Activated CD4-positive, alpha-beta memory T cell treated with anti-CD3 and anti-CD28 coated beads for 36 hours (primary cell): Measurements from ENCODE around the gene KRTAP12-2. TPM values are rescaled to one million over a fixed set of nuclear protein-coding genes. Genes with fewer than 3 reads are reported as not detected.
"Not testable (repeated sequence)": the region's sequence is repeated elsewhere in the genome, so short reads cannot be mapped to it uniquely, and the experiment has no call there.

Experiments
- CTCF ChIA-PET: fragments of 350-600 bp; sonication (Branson Sonifier 250); formaldehyde crosslinking; loops from one replicate; lab custom pipeline; 2021; ENCODE audit warnings: antibody characterized with exemption, inconsistent platforms; lab: Charles Lee
- POLR2A ChIA-PET: fragments of 350-600 bp; sonication (Branson Sonifier 250); formaldehyde crosslinking; loops from one replicate; lab custom pipeline; 2021; ENCODE audit warnings: antibody characterized with exemption; lab: Charles Lee
- DNase-seq: peaks from one replicate; pipeline ENCODE4 v3.0.0-alpha.2; 2020
- H3K27ac Mint-ChIP-seq: one replicate; pipeline ENCODE4 v1.8.0; 2021; ENCODE audit warnings: mixed read lengths
- H3K27me3 Mint-ChIP-seq: one replicate; pipeline ENCODE4 v1.8.0; 2021; ENCODE audit warnings: mixed read lengths
- H3K36me3 Mint-ChIP-seq: one replicate; pipeline ENCODE4 v1.8.0; 2021; ENCODE audit warnings: mixed read lengths
- H3K4me1 Mint-ChIP-seq: one replicate; pipeline ENCODE4 v1.8.0; 2021; ENCODE audit warnings: low read depth, mixed read lengths
- H3K4me3 Mint-ChIP-seq: one replicate; pipeline ENCODE4 v1.8.0; 2021; ENCODE audit warnings: mild to moderate bottlenecking, mixed read lengths
- H3K9me3 Mint-ChIP-seq: one replicate; pipeline ENCODE4 v1.8.0; 2021; ENCODE audit warnings: mixed read lengths
- intact Hi-C: fragments of 100-400 bp; cut with micrococcal nuclease; formaldehyde crosslinking; loops from one replicate; pipeline ENCODE4 v1.15.1; 2023
- total RNA-seq, 2 experiments: library from RNA; stranded (reverse); gene quantifications; one replicate each; pipeline ENCODE4 v1.2.3, GENCODE V29; 2021

Gene KRTAP12-2
- total RNA-seq, 2 experiments from 2014 or later: not detected

GRCh38 chr21:44700101-44701022, 33.6 kb upstream of the KRTAP12-2 start:
- Mint-ChIP-seq H3K27me3 (peaks cover 72% of the 10 kb centered on the region), H3K9me3 (peaks cover 2% of the 10 kb centered on the region), H3K27ac (no peak overlapping the region), H3K4me1 (no peaks in the 10 kb centered on the region), H3K36me3 (peaks cover 3% of the 10 kb centered on the region), H3K4me3 (no peak overlapping the region)
- intact Hi-C loops: no loop called here
- no peak for DNase-seq
- ChIA-PET CTCF (interaction anchor here (1.2 kb wide), 1 partner anchor 43 kb away, joined by 3 read pairs; the partner anchor contains the start of gene KRTAP12-3), POLR2A (no interaction called here)

GRCh38 chr21:44699502-44700001, 32.8 kb upstream of the KRTAP12-2 start:
- ChIA-PET CTCF (interaction anchor here (1.2 kb wide), 1 partner anchor 42 kb away, joined by 3 read pairs; the partner anchor contains the start of gene KRTAP12-3), POLR2A (no interaction called here)
- no peaks in the 10 kb centered on the region for H3K9me3 Mint-ChIP-seq
- DNase-seq: no peak
- H3K27me3 Mint-ChIP-seq: peaks cover 64% of the 10 kb centered on the region
- no peak overlapping the region for H3K27ac Mint-ChIP-seq
- no peak overlapping the region for H3K4me3 Mint-ChIP-seq
- no peaks in the 10 kb centered on the region for H3K36me3 Mint-ChIP-seq
- peaks cover 1% of the 10 kb centered on the region for H3K4me1 Mint-ChIP-seq
- intact Hi-C loops: no loop called here

GRCh38 chr21:44697811-44698734, 31.3 kb upstream of the KRTAP12-2 start:
- Mint-ChIP-seq H3K4me1 (peaks cover 3% of the 10 kb centered on the region), H3K4me3 (no peak overlapping the region), H3K27me3 (peaks cover 58% of the 10 kb centered on the region), H3K9me3 (peaks cover 6% of the 10 kb centered on the region), H3K36me3 (peaks cover under 1% of the 10 kb centered on the region), H3K27ac (no peak overlapping the region)
- intact Hi-C loops: no loop called here
- CTCF ChIA-PET: no interaction called here
- no peak for DNase-seq
- POLR2A ChIA-PET: no interaction called here

GRCh38 chr21:44697172-44697810, 30.6 kb upstream of the KRTAP12-2 start, which contains the start of gene KRTAP10-12:
KRTAP10-12 (plus strand) TSS chr21:44697172; CDS start chr21:44697202, 30 bp downstream.
- ChIA-PET POLR2A (interaction anchor here (0.6 kb wide), 1 partner anchor 645 kb away, joined by 4 read pairs; no protein-coding TSS in a partner anchor), CTCF (interaction anchor here (1.0 kb wide), 1 partner anchor 96 kb away, joined by 4 read pairs; no protein-coding TSS in a partner anchor)
- DNase-seq, H3K36me3 Mint-ChIP-seq, H3K27ac Mint-ChIP-seq, H3K4me3 Mint-ChIP-seq, H3K4me1 Mint-ChIP-seq, intact Hi-C loops: not testable (repeated sequence)
- peaks cover 14% of the 10 kb centered on the region for H3K9me3 Mint-ChIP-seq
- H3K27me3 Mint-ChIP-seq: peaks cover 50% of the 10 kb centered on the region

GRCh38 chr21:44696572-44696971, 29.8 kb upstream of the KRTAP12-2 start:
- Mint-ChIP-seq H3K9me3 (peaks cover 17% of the 10 kb centered on the region), H3K36me3 (peaks cover 8% of the 10 kb centered on the region), H3K27ac (no peak overlapping the region), H3K4me3 (no peak overlapping the region), H3K4me1 (peaks cover 6% of the 10 kb centered on the region), H3K27me3 (peaks cover 45% of the 10 kb centered on the region)
- no peak for DNase-seq
- ChIA-PET POLR2A (interaction anchor here (0.6 kb wide), 1 partner anchor 646 kb away, joined by 4 read pairs; no protein-coding TSS in a partner anchor), CTCF (interaction anchor here (0.6 to 1.0 kb wide), 2 partner anchors 46 to 97 kb away, joined by 3 to 4 read pairs; no protein-coding TSS in a partner anchor)
- intact Hi-C loops: no loop called here

GRCh38 chr21:44695641-44696040, 28.9 kb upstream of the KRTAP12-2 start:
- ChIA-PET POLR2A (no interaction called here), CTCF (no interaction called here)
- Mint-ChIP-seq H3K4me1 (peaks cover 6% of the 10 kb centered on the region), H3K27ac (no peak overlapping the region), H3K9me3 (peaks cover 17% of the 10 kb centered on the region), H3K36me3 (peaks cover 8% of the 10 kb centered on the region), H3K4me3 (no peak overlapping the region), H3K27me3 (peaks cover 39% of the 10 kb centered on the region)
- intact Hi-C loops: no loop called here
- DNase-seq: no peak

GRCh38 chr21:44695184-44695583, 28.5 kb upstream of the KRTAP12-2 start:
- DNase-seq: no peak
- CTCF ChIA-PET: no interaction called here
- Mint-ChIP-seq H3K27me3 (peaks cover 37% of the 10 kb centered on the region), H3K27ac (no peak overlapping the region), H3K4me1 (peaks cover 6% of the 10 kb centered on the region), H3K9me3 (peaks cover 17% of the 10 kb centered on the region), H3K4me3 (no peak overlapping the region), H3K36me3 (peaks cover 8% of the 10 kb centered on the region)
- intact Hi-C loops: no loop called here
- POLR2A ChIA-PET: no interaction called here

GRCh38 chr21:44694776-44695175, 28.0 kb upstream of the KRTAP12-2 start:
- ChIA-PET CTCF (no interaction called here), POLR2A (no interaction called here)
- Mint-ChIP-seq H3K36me3 (peaks cover 8% of the 10 kb centered on the region), H3K4me3 (no peak overlapping the region), H3K4me1 (peaks cover 6% of the 10 kb centered on the region), H3K27me3 (peaks cover 33% of the 10 kb centered on the region), H3K27ac (no peak overlapping the region), H3K9me3 (peaks cover 17% of the 10 kb centered on the region)
- DNase-seq: no peak
- intact Hi-C loops: no loop called here

- Mint-ChIP-seq H3K36me3 (peaks cover 8% of the 10 kb centered on the region), H3K27ac (no peak overlapping the region), H3K4me1 (peaks cover 6% of the 10 kb centered on the region), H3K4me3 (no peak overlapping the region), H3K9me3 (peaks cover 17% of the 10 kb centered on the region), H3K27me3 (peaks cover 20% of the 10 kb centered on the region)
- no peak for DNase-seq
- ChIA-PET POLR2A (no interaction called here), CTCF (no interaction called here)
- intact Hi-C loops: no loop called here
These were observed 26.2 kb upstream of the KRTAP12-2 start for GRCh38 chr21:44692798-44693512.

GRCh38 chr21:44691686-44692085, 25.0 kb upstream of the KRTAP12-2 start:
- H3K36me3 Mint-ChIP-seq: peaks cover 8% of the 10 kb centered on the region
- intact Hi-C loops: no loop called here
- no peak for DNase-seq
- POLR2A ChIA-PET: no interaction called here
- no peak overlapping the region for H3K27ac Mint-ChIP-seq
- peaks cover 8% of the 10 kb centered on the region for H3K4me1 Mint-ChIP-seq
- no peak overlapping the region for H3K4me3 Mint-ChIP-seq
- peaks cover 17% of the 10 kb centered on the region for H3K9me3 Mint-ChIP-seq
- CTCF ChIA-PET: interaction anchor here (0.9 kb wide), 1 partner anchor 12 kb away, joined by 3 read pairs; no protein-coding TSS in a partner anchor
- peaks cover 11% of the 10 kb centered on the region for H3K27me3 Mint-ChIP-seq

GRCh38 chr21:44689740-44690139, 23.0 kb upstream of the KRTAP12-2 start:
- not testable (repeated sequence) for H3K36me3 Mint-ChIP-seq

More at GRCh38 chr21:44689740-44690139, 23.0 kb upstream of the KRTAP12-2 start:
- H3K27ac Mint-ChIP-seq, H3K27me3 Mint-ChIP-seq, H3K4me3 Mint-ChIP-seq, POLR2A ChIA-PET, DNase-seq, CTCF ChIA-PET, intact Hi-C loops: not testable (repeated sequence)
- H3K9me3 Mint-ChIP-seq: peaks cover 17% of the 10 kb centered on the region
- H3K4me1 Mint-ChIP-seq: peaks cover 11% of the 10 kb centered on the region
